Measurements from ENCODE around the gene ZSCAN1.

ZSCAN1 gene

GRCh38 chr19:58063712-58064111 lies 29.9 kb downstream of the ZSCAN1 start:
- ChIA-PET POLR2A (no interaction called here), CTCF (no interaction called here)
- no peak for TF ChIP-seq CTCF (IDR thresholded peaks at IDR 0.05; ENCODE audit: control extremely low read depth, extremely low read depth, low read depth, missing control alignments)
- DNase-seq (ENCODE audit: extremely low spot score) = no peak

- CTCF ChIA-PET = interaction anchor here (1.0 kb wide), 1 partner anchor 15 kb away, joined by 3 read pairs; no protein-coding TSS in a partner anchor
- no peak for DNase-seq (ENCODE audit: extremely low spot score)
- POLR2A ChIA-PET = no interaction called here
- TF ChIP-seq CTCF (IDR thresholded peaks at IDR 0.05; ENCODE audit: control extremely low read depth, extremely low read depth, low read depth, missing control alignments) = no peak
Measured at GRCh38 chr19:58067240-58067912, 33.6 kb downstream of the ZSCAN1 start.

- TF ChIP-seq CTCF (IDR thresholded peaks at IDR 0.05; ENCODE audit: control extremely low read depth, extremely low read depth, low read depth, missing control alignments) = no peak
- CTCF ChIA-PET = no interaction called here
- no peak for DNase-seq (ENCODE audit: extremely low spot score)
- POLR2A ChIA-PET = no interaction called here
Measured at GRCh38 chr19:58079792-58080191, 46.0 kb downstream of the ZSCAN1 start.

- TF ChIP-seq CTCF (IDR thresholded peaks at IDR 0.05; ENCODE audit: control extremely low read depth, extremely low read depth, low read depth, missing control alignments) = no peak
- DNase-seq (ENCODE audit: extremely low spot score) = no peak
- ChIA-PET POLR2A (no interaction called here), CTCF (interaction anchor here (1.0 kb wide), 1 partner anchor 17 kb away, joined by 3 read pairs; no protein-coding TSS in a partner anchor)
Measured at GRCh38 chr19:58083021-58083420, 49.2 kb downstream of the ZSCAN1 start.

- no peak for TF ChIP-seq CTCF (IDR thresholded peaks at IDR 0.05; ENCODE audit: control extremely low read depth, extremely low read depth, low read depth, missing control alignments)
- ChIA-PET CTCF (no interaction called here), POLR2A (no interaction called here)
- DNase-seq (ENCODE audit: extremely low spot score) = no peak
Measured at GRCh38 chr19:58084596-58085347, 50.9 kb downstream of the ZSCAN1 start.

- ChIA-PET CTCF (no interaction called here), POLR2A (interaction anchor here (0.7 kb wide), 1 partner anchor 20 kb away, joined by 3 read pairs; no protein-coding TSS in a partner anchor)
- no peak for DNase-seq (ENCODE audit: extremely low spot score)
- no peak for TF ChIP-seq CTCF (IDR thresholded peaks at IDR 0.05; ENCODE audit: control extremely low read depth, extremely low read depth, low read depth, missing control alignments)
Measured at GRCh38 chr19:58085348-58085875, 51.6 kb downstream of the ZSCAN1 start.

Data from GM10248 (cell line).